GM12892 (cell line): ENCODE measurements around the gene RGMB.

Experiments used
- POLR2A ChIP-seq: IDR thresholded peaks from 2 replicates; pipeline ENCODE4 v1.6.1; 2011; ENCODE audit warnings: low read depth, low read length, control low read depth
- TAF1 ChIP-seq: IDR thresholded peaks from 2 replicates; pipeline ENCODE4 v1.6.1; 2011; ENCODE audit warnings: low read depth, mild to moderate bottlenecking, control low read depth, low read length, borderline replicate concordance

GRCh38 chr5:98804066-98804465 lies 30.6 kb downstream of the RGMB start:
- no peak for TF ChIP-seq TAF1
- no peak for TF ChIP-seq POLR2A
